Activated B cell treated with CpG ODN at 0.5 μM for 24 hours (primary cell): Measurements from ENCODE around the gene ZFYVE16. TPM values are rescaled to one million over a fixed set of nuclear protein-coding genes. Genes with fewer than 3 reads are reported as not detected.

ENCODE experiments used
- ATAC-seq: fragments of 200-7000 bp; cut with Tn5 transposase; one replicate; pipeline ENCODE4 v1.10.0; 2021; ENCODE audit warnings: low read depth, mild to moderate bottlenecking, moderate library complexity
- CTCF ChIA-PET: fragments of 350-600 bp; sonication (Branson Sonifier 250); formaldehyde crosslinking; loops from one replicate; lab custom pipeline; 2021; ENCODE audit warnings: antibody characterized with exemption; lab: Charles Lee
- POLR2A ChIA-PET: fragments of 350-600 bp; sonication (Branson Sonifier 250); formaldehyde crosslinking; loops from one replicate; lab custom pipeline; 2021; ENCODE audit warnings: antibody characterized with exemption; lab: Charles Lee
- DNase-seq: peaks from one replicate; pipeline ENCODE4 v3.0.0; 2022
- H3K27ac Mint-ChIP-seq: one replicate; pipeline ENCODE4 v1.8.0; 2020; ENCODE audit warnings: mixed read lengths
- H3K27me3 Mint-ChIP-seq: one replicate; pipeline ENCODE4 v1.8.0; 2021; ENCODE audit warnings: mixed read lengths
- H3K36me3 Mint-ChIP-seq: one replicate; pipeline ENCODE4 v1.8.0; 2021; ENCODE audit warnings: low read depth, mixed read lengths
- H3K4me1 Mint-ChIP-seq: one replicate; pipeline ENCODE4 v1.8.0; 2021; ENCODE audit warnings: mixed read lengths
- H3K4me3 Mint-ChIP-seq: one replicate; pipeline ENCODE4 v1.8.0; 2020; ENCODE audit warnings: mild to moderate bottlenecking, mixed read lengths
- H3K9me3 Mint-ChIP-seq: one replicate; pipeline ENCODE4 v1.8.0; 2020; ENCODE audit warnings: mixed read lengths
- intact Hi-C: fragments of 100-400 bp; cut with micrococcal nuclease; formaldehyde crosslinking; loops from one replicate; pipeline ENCODE4 v1.15.1; 2024
- total RNA-seq: library from RNA; stranded (reverse); gene quantifications from 2 replicates; pipeline ENCODE4 v1.2.3, GENCODE V29; 2022
- TF ChIP-seq, protein P1 (sequence below): fragments of 200-600 bp; IDR thresholded peaks from one replicate; pipeline ENCODE4 v1.8.0; 2022; ENCODE audit warnings: antibody characterized with exemption, mild to moderate bottlenecking

ZFYVE16 gene
- total RNA-seq, 1 donor from 2014 or later = 21.1 TPM

GRCh38 chr5:80403782-80404181 lies 4.1 kb upstream of the ZFYVE16 start:
- intact Hi-C loops = loop anchor here (10.0 kb wide), 2 partner anchors 1351 to 1419 kb away; partner anchors contain the start of genes ARSB and SSBP2
- ATAC-seq (no peak), DNase-seq (no peak)
- POLR2A ChIA-PET = interaction anchor here (0.7 kb wide), 1 partner anchor 243 kb away, joined by 5 read pairs; no protein-coding TSS in a partner anchor
- Mint-ChIP-seq H3K4me3 (no peak overlapping the region), H3K27ac (no peak overlapping the region), H3K36me3 (peaks cover 8% of the 10 kb centered on the region), H3K9me3 (peaks cover 4% of the 10 kb centered on the region), H3K27me3 (no peaks in the 10 kb centered on the region), H3K4me1 (peaks cover 24% of the 10 kb centered on the region)
- CTCF ChIA-PET = no interaction called here
- TF ChIP-seq, protein P1, sequence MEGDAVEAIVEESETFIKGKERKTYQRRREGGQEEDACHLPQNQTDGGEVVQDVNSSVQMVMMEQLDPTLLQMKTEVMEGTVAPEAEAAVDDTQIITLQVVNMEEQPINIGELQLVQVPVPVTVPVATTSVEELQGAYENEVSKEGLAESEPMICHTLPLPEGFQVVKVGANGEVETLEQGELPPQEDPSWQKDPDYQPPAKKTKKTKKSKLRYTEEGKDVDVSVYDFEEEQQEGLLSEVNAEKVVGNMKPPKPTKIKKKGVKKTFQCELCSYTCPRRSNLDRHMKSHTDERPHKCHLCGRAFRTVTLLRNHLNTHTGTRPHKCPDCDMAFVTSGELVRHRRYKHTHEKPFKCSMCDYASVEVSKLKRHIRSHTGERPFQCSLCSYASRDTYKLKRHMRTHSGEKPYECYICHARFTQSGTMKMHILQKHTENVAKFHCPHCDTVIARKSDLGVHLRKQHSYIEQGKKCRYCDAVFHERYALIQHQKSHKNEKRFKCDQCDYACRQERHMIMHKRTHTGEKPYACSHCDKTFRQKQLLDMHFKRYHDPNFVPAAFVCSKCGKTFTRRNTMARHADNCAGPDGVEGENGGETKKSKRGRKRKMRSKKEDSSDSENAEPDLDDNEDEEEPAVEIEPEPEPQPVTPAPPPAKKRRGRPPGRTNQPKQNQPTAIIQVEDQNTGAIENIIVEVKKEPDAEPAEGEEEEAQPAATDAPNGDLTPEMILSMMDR = no peak

GRCh38 chr5:80406980-80407734 lies 707 bp upstream of the ZFYVE16 start:
- CTCF ChIA-PET = interaction anchor here (0.9 kb wide), 1 partner anchor 61 kb away, joined by 5 read pairs; no protein-coding TSS in a partner anchor
- POLR2A ChIA-PET = interaction anchor here (0.5 to 2.2 kb wide), 12 partner anchors 8 to 1666 kb away, joined by 3 to 21 read pairs (median 4); partner anchors contain the start of genes DHFR, MSH3, MTX3 and SERINC5

DNA sequence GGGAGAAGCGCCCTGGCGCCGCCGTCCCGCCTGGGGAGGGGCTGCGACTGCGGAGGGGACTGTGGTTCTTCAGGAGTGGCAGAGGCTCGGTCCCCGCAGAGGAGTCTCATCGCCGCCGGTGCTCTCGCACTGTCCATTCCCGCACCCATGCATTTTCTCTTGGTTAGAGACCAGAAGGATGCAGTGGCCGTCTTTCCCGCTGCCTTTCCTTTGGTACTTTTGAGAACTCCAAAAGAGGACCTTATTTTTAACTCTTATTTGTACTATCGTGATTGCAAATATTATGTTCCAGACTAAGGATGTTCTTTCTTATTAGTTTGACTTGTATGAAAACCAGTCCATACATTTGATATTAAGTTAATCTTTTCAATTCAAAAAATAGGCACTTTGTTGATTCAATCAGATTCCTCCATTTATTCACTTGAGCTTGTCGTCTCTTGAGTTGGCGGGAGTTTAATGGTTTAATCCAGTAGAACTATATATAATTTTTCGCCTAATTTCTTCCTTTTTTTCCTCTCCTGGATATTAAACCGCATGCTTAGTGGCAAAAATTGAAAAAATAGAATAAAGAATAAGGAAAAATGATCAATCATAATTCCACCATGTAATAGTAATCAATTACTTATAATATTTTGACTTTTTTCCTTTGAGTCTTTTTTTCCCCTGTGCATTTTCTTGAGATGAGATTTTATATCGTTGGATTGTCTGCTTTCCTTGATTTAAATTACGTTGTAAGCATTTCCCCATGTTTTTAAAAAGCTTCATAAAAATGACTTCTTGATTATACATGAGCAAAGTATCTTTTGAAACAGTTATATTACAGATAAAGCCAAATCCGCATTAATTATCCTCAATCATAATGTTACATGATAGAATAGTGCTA lies 861 bp downstream of the ZFYVE16 start:
- no peaks in the 10 kb centered on the region for H3K9me3 Mint-ChIP-seq
- no peaks in the 10 kb centered on the region for H3K27me3 Mint-ChIP-seq
- intact Hi-C loops = loop anchor here (5.0 to 10.0 kb wide), 8 partner anchors 79 to 1564 kb away; partner anchors contain the start of genes ARSB, ATG10, FAM151B and JMY
- TF ChIP-seq, protein P1 = no peak
- H3K27ac Mint-ChIP-seq = peak overlapping the region; percentile 95
- peaks cover 17% of the 10 kb centered on the region for H3K4me1 Mint-ChIP-seq
- ChIA-PET CTCF (no interaction called here), POLR2A (interaction anchor here (1.0 to 2.2 kb wide), 4 partner anchors 9 to 418 kb away, joined by 6 to 21 read pairs (median 8); partner anchors contain the start of genes DHFR, MSH3, MTX3 and SERINC5)
- peak overlapping the region; percentile 91 for H3K4me3 Mint-ChIP-seq
- H3K36me3 Mint-ChIP-seq = peaks cover 11% of the 10 kb centered on the region
- DNase-seq (no peak), ATAC-seq (peak; percentile 20)

More at GRCh38 chr5:80406980-80407734, 707 bp upstream of the ZFYVE16 start:
- Mint-ChIP-seq H3K36me3 (peaks cover 7% of the 10 kb centered on the region), H3K4me1 (peaks cover 17% of the 10 kb centered on the region), H3K27me3 (no peaks in the 10 kb centered on the region), H3K4me3 (peak overlapping the region; percentile 91), H3K9me3 (no peaks in the 10 kb centered on the region), H3K27ac (peak overlapping the region; percentile 95)
- intact Hi-C loops = loop anchor here (1.0 to 10.0 kb wide), 13 partner anchors 8 to 1871 kb away; partner anchors contain the start of genes ARSB, ATG10, FAM151B and JMY
- ATAC-seq (no peak), DNase-seq (no peak)
- TF ChIP-seq, protein P1 = no peak

DNA sequence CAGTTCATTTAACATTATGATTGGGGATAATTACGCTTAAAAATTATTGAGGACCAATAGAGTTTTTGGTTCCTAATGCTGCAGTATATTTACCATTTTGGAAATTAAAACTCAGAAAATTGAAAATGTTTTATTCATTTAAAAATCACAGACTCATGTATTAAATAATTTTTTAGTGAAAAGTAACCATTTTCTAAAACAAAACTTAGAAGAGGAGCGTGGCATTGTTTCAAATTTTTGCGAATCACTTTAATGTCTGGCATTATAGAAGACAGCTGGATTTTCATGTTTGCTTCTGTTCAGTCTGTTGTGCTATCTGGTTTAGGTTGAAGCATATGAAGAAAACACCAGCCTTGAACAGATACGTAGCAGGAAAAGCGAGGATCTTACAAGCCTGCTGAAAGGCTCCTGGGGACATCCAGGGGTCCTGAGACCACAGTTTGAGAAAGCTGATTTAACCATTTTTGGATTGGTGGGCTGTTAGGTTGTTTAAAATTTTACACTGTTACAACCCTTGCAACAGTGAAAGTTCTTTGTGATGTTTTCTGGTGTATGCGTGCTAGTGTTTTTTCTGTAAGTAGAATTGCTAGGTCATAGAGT lies 1.6 kb downstream of the ZFYVE16 start:
- TF ChIP-seq, protein P1 = no peak
- peaks cover 17% of the 10 kb centered on the region for H3K36me3 Mint-ChIP-seq
- ATAC-seq (no peak), DNase-seq (no peak)
- H3K4me1 Mint-ChIP-seq = peaks cover 17% of the 10 kb centered on the region
- H3K4me3 Mint-ChIP-seq = no peak overlapping the region
- no peaks in the 10 kb centered on the region for H3K9me3 Mint-ChIP-seq
- ChIA-PET POLR2A (interaction anchor here (0.7 kb wide), 1 partner anchor 424 kb away, joined by 3 read pairs; no protein-coding TSS in a partner anchor), CTCF (no interaction called here)
- no peaks in the 10 kb centered on the region for H3K27me3 Mint-ChIP-seq
- H3K27ac Mint-ChIP-seq = no peak overlapping the region
- intact Hi-C loops = loop anchor here (5.0 to 10.0 kb wide), 8 partner anchors 78 to 1563 kb away; partner anchors contain the start of genes ARSB, ATG10, FAM151B and JMY
